ENCODE data around the gene SPOCK1.

GRCh38 chr5:137370096-137371071, 128.7 kb downstream of the SPOCK1 start:
- TF ChIP-seq, protein P1, sequence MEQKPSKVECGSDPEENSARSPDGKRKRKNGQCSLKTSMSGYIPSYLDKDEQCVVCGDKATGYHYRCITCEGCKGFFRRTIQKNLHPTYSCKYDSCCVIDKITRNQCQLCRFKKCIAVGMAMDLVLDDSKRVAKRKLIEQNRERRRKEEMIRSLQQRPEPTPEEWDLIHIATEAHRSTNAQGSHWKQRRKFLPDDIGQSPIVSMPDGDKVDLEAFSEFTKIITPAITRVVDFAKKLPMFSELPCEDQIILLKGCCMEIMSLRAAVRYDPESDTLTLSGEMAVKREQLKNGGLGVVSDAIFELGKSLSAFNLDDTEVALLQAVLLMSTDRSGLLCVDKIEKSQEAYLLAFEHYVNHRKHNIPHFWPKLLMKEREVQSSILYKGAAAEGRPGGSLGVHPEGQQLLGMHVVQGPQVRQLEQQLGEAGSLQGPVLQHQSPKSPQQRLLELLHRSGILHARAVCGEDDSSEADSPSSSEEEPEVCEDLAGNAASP (IDR thresholded peaks at IDR 0.05), result no peak
- TF ChIP-seq EP300 (IDR thresholded peaks at IDR 0.05; ENCODE audit: low read length) (no peak), CBX2 (IDR thresholded peaks at IDR 0.05; ENCODE audit: insufficient read depth, low read length, poor library complexity, severe bottlenecking) (no peak), ZNF224 (CRISPR knock-in tag; IDR thresholded peaks at IDR 0.05) (no peak), BRCA1 (IDR thresholded peaks at IDR 0.05) (no peak), BRCA1 (CRISPR knock-in tag; IDR thresholded peaks at IDR 0.05) (no peak), HDAC2 (IDR thresholded peaks at IDR 0.05) (no peak), RAD21 (CRISPR knock-in tag; conservative IDR thresholded peaks at IDR 0.05 in 1 of 2, IDR thresholded peaks at IDR 0.05 in 1 of 2) (no peak), FIP1L1 (IDR thresholded peaks at IDR 0.05; ENCODE audit: low read depth, low read length, poor library complexity, severe bottlenecking) (no peak)
